GM21447 (cell line): ENCODE data around the gene CELF5.
"Not testable (repeated sequence)": the region's sequence is repeated elsewhere in the genome, so short reads cannot be mapped to it uniquely, and the experiment has no call there.

Experiments used
- ATAC-seq: cut with Tn5 transposase; IDR thresholded peaks from one replicate; pipeline ENCODE4 v1.9.1; 2021; ENCODE audit not compliant: unreplicated experiment

The CELF5 gene

GRCh38 chr19:3319643-3320353 is 95.3 kb downstream of the CELF5 start:
- no peak for ATAC-seq

DNA sequence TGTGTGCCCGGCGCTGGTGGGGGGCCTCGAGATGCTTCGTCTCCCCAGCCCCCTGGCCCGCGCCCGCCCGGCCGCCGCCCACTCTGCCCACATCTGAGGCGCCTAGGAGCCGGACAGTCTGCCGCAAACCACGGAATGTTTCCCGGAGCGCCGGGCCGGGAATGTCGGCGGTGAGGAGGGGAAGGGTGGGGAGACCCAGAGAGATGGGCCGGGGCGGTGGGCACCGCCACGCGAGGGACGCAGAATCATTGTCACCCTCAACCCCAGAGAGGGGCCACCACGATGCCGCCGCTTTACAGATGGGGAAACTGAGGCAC is 95.9 kb downstream of the CELF5 start:
- ATAC-seq, result no peak

DNA sequence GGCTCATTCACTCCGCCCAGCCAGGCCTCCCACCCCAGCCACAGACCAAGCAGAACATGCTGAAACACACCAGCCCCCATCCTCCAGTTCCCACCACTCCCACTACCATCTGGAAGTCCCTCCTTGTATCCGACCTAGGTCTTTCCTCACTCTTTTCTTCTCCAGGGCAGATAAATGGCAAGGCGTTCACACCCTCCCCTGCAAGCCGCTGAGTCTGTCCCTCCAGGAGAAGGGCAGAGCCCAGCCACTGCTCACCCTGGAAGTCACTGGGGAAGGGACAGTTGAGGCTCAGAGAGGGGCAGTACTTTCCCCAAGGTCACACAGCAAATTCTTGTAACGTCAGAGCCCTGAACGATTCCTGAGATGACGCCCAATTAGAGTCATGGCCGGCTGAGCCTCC is 96.4 kb downstream of the CELF5 start:
- no peak for ATAC-seq

GRCh38 chr19:3321696-3322095 is 97.2 kb downstream of the CELF5 start:
- no peak for ATAC-seq

- ATAC-seq, result no peak
These were observed 97.9 kb downstream of the CELF5 start for GRCh38 chr19:3322199-3322978.

GRCh38 chr19:3323026-3323425 is 98.6 kb downstream of the CELF5 start:
- no peak for ATAC-seq

GRCh38 chr19:3323658-3324057 is 99.2 kb downstream of the CELF5 start:
- ATAC-seq, result no peak

DNA sequence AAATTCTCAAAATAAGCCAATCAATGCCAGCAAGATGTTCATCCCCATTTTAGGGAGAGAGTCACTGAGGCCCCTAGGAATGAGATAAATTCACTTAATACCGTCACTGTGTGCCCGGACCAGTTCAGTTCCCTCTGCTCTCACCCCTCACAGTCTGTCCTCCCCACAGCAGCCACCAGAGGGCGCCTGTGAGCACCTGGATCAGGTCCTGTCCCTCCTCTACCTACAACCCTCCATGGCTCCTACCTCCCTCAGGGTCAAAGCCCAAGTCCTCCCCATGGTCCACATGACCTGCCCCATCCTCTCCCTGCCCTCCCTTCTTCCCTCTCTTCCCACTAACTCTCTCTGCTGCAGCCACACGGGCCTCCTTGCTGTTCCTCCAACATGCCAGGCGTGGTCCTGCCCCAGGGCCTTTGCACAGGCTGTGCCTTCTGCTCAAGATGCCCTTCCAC is 100.0 kb downstream of the CELF5 start:
- no peak for ATAC-seq

- no peak for ATAC-seq
These were observed 101.0 kb downstream of the CELF5 start for GRCh38 chr19:3325451-3325850.

DNA sequence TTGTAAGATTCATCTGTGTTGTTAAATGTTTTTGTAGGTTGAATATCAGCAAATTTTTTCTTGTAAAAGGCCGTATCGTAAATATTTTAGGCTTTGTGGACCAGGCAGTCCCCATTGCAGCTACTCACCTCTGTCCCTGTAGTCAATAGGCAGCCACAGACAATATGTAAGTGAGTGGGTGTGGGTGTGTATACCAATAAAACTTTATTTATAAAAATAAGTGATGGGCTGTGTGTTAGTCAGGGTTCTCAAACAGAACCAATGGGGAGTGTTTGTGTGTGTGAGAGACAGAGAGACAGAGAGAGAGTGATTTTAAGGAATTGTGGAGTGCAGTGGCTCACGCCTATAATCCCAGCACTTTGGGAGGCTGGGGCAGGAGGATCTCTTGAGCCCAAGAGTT is 104.3 kb downstream of the CELF5 start:
- ATAC-seq, result no peak

- ATAC-seq, result no peak
These were observed 105.6 kb downstream of the CELF5 start for GRCh38 chr19:3330047-3330446.

DNA sequence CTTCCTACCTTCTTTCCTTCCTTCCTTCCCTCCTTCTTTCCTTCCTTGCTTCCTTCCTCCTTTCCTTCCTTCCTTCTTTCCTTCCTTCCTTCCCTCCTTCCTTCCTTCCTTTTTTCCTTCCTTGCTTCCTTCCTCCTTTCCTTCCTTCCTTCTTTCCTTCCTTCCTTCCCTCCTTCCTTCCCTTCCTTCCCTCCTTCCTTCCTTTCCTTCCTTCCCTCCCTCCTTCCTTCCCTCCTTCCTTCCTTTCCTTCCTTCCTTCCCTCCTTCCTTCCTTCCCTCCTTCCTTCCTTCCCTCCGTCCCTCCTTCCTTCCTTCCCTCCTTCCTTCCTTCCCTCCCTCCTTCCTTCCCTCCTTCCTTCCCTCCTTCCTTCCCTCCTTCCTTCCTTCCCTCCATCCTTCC is 107.8 kb downstream of the CELF5 start:
- ATAC-seq, result not testable (repeated sequence)

GRCh38 chr19:3333020-3333583 is 108.6 kb downstream of the CELF5 start:
- no peak for ATAC-seq

GRCh38 chr19:3333662-3334061 is 109.2 kb downstream of the CELF5 start:
- no peak for ATAC-seq

GRCh38 chr19:3334749-3335430 is 110.4 kb downstream of the CELF5 start:
- ATAC-seq, result not testable (repeated sequence)

DNA sequence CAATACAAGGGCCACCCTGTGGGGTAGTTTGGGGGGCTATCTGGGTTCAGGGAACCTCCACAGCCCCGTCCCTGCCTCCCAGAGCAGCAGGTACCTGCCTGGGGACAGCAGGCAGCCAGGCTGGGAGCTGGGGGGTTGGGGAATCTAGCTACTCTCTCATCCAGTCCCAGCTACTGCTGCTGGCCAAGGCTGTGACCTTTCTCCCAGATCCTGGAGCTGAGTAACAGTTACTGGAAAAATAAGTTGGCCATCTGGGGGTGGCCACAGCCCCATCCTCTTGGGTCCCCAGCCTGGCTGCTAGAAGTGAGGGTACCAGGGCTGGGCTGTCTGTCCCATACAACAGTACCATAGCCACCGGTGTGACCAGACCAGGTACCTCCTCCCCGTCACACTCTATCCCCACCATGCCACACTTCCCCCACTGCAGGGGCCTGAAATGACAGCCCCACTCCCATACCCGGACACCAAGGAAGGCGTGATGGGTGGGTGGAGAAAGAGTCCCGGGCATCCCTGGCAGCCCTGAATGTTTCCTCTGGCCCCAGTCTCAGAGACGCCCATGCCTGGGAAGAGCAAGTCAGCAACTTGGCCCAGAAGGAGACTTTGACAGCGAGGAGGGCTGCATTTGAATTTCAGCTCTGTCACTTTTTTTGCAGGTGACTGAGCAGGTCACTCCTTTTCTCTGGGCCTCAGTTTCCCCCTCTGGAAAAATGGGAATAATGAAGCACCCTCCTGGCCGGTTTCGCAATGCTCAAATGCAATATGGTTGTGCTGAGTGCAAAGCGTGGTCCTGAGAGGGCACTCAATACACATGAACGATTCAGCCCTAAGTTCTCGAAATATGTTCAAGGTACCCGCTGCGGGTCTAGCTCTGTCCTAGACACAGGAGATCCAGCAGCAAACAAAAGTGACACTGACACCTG is 111.2 kb downstream of the CELF5 start:
- ATAC-seq, result no peak

GRCh38 chr19:3336351-3336679 is 111.9 kb downstream of the CELF5 start:
- ATAC-seq, result no peak

GRCh38 chr19:3336680-3337523 is 112.4 kb downstream of the CELF5 start:
- ATAC-seq, result no peak

GRCh38 chr19:3338541-3339181 is 114.2 kb downstream of the CELF5 start:
- ATAC-seq, result no peak
